Progenitor cell of endocrine pancreas (in vitro differentiated cells): ENCODE measurements around the gene ROR1. TPM values are rescaled to one million over a fixed set of nuclear protein-coding genes. Genes with fewer than 3 reads are reported as not detected.

Source experiments
- DNase-seq: peaks from one replicate; pipeline ENCODE4 v3.0.0; 2021; ENCODE audit warnings: low spot score; ENCODE audit not compliant: unreplicated experiment
- H3K27ac Mint-ChIP-seq: 2 replicates; pipeline ENCODE4 v1.8.0; 2021; ENCODE audit warnings: mild to moderate bottlenecking, moderate library complexity, mixed read lengths
- H3K27me3 Mint-ChIP-seq: 2 replicates; pipeline ENCODE4 v1.8.0; 2021; ENCODE audit warnings: mixed read lengths
- H3K36me3 Mint-ChIP-seq: 2 replicates; pipeline ENCODE4 v1.8.0; 2022; ENCODE audit warnings: mixed read lengths; ENCODE audit not compliant: insufficient read depth
- H3K4me1 Mint-ChIP-seq: 2 replicates; pipeline ENCODE4 v1.8.0; 2021; ENCODE audit warnings: low read depth, mixed read lengths
- H3K4me3 Mint-ChIP-seq: 2 replicates; pipeline ENCODE4 v1.8.0; 2021; ENCODE audit warnings: low read depth, mild to moderate bottlenecking, moderate library complexity, mixed read lengths
- H3K9me3 Mint-ChIP-seq: 2 replicates; pipeline ENCODE4 v1.8.0; 2021; ENCODE audit warnings: low read depth, mixed read lengths
- CTCF ChIP-seq: fragments of 200-600 bp; sonication (generic); IDR thresholded peaks from one replicate; pipeline ENCODE4 v1.5.0; 2021; ENCODE audit warnings: antibody characterized with exemption, mild to moderate bottlenecking; ENCODE audit not compliant: unreplicated experiment
- total RNA-seq: library from RNA; stranded (reverse); gene quantifications from 2 replicates; pipeline ENCODE4 v1.2.1, GENCODE V29; 2021

The ROR1 gene
- total RNA-seq, 1 donor from 2014 or later: 63.8 TPM

- H3K4me1 Mint-ChIP-seq: peaks cover 46% of the 10 kb centered on the region
- H3K27ac Mint-ChIP-seq: no peak overlapping the region
- no peak for TF ChIP-seq CTCF
- H3K27me3 Mint-ChIP-seq: no peaks in the 10 kb centered on the region
- no peaks in the 10 kb centered on the region for H3K9me3 Mint-ChIP-seq
- no peak for DNase-seq
- no peak overlapping the region for H3K4me3 Mint-ChIP-seq
- H3K36me3 Mint-ChIP-seq: no peaks in the 10 kb centered on the region
Observed at GRCh38 chr1:63873751-63874150, 99.9 kb downstream of the ROR1 start.

- no peaks in the 10 kb centered on the region for H3K36me3 Mint-ChIP-seq
- DNase-seq: no peak
- peaks cover 46% of the 10 kb centered on the region for H3K4me1 Mint-ChIP-seq
Observed at GRCh38 chr1:63874278-63874880, 100.6 kb downstream of the ROR1 start.

GRCh38 chr1:63875636-63876035, 101.8 kb downstream of the ROR1 start:
- H3K27me3 Mint-ChIP-seq: no peaks in the 10 kb centered on the region
- no peaks in the 10 kb centered on the region for H3K36me3 Mint-ChIP-seq
- no peaks in the 10 kb centered on the region for H3K9me3 Mint-ChIP-seq
- H3K4me1 Mint-ChIP-seq: peaks cover 55% of the 10 kb centered on the region
- no peak for DNase-seq
- TF ChIP-seq CTCF: no peak
- peak overlapping the region; percentile 23 for H3K27ac Mint-ChIP-seq
- no peak overlapping the region for H3K4me3 Mint-ChIP-seq

More at GRCh38 chr1:63874278-63874880, 100.6 kb downstream of the ROR1 start:
- TF ChIP-seq CTCF: no peak
- Mint-ChIP-seq H3K27ac (peak overlapping the region; percentile 30), H3K27me3 (no peaks in the 10 kb centered on the region), H3K9me3 (no peaks in the 10 kb centered on the region), H3K4me3 (no peak overlapping the region)

- H3K9me3 Mint-ChIP-seq: no peaks in the 10 kb centered on the region
- H3K36me3 Mint-ChIP-seq: no peaks in the 10 kb centered on the region
- H3K27me3 Mint-ChIP-seq: no peaks in the 10 kb centered on the region
- no peak for DNase-seq
- no peak overlapping the region for H3K4me3 Mint-ChIP-seq
- H3K27ac Mint-ChIP-seq: no peak overlapping the region
- peaks cover 57% of the 10 kb centered on the region for H3K4me1 Mint-ChIP-seq
- no peak for TF ChIP-seq CTCF
Observed at GRCh38 chr1:63877021-63877767, 103.4 kb downstream of the ROR1 start.

GRCh38 chr1:63877816-63878215, 104.0 kb downstream of the ROR1 start:
- Mint-ChIP-seq H3K9me3 (no peaks in the 10 kb centered on the region), H3K4me3 (no peak overlapping the region), H3K27ac (peak overlapping the region; percentile 38), H3K27me3 (no peaks in the 10 kb centered on the region), H3K4me1 (peaks cover 59% of the 10 kb centered on the region), H3K36me3 (no peaks in the 10 kb centered on the region)
- no peak for TF ChIP-seq CTCF
- DNase-seq: no peak
